H9 (cell line): ENCODE measurements around the gene FBXL14. TPM values are rescaled to one million over a fixed set of nuclear protein-coding genes. Genes with fewer than 3 reads are reported as not detected.

ENCODE experiments used
- DNase-seq: peaks from one replicate; pipeline ENCODE4 v3.0.0-alpha.2; 2017
- H2AFZ ChIP-seq: one replicate; pipeline ENCODE4 v1.6.1; 2013; ENCODE audit warnings: mild to moderate bottlenecking, low read length, control low read depth, moderate library complexity
- H2AK5ac ChIP-seq: 2 replicates; pipeline ENCODE4 v1.6.1; 2013; ENCODE audit warnings: low read length, control low read depth, mixed read lengths; ENCODE audit not compliant: insufficient read length
- H2BK120ac ChIP-seq: one replicate; pipeline ENCODE4 v1.6.1; 2013; ENCODE audit warnings: low read depth, mild to moderate bottlenecking, low read length, control low read depth, inconsistent platforms; ENCODE audit not compliant: poor library complexity, severe bottlenecking
- H2BK12ac ChIP-seq: 2 replicates; pipeline ENCODE4 v1.6.1; 2013; ENCODE audit warnings: low read length, control low read depth, mixed read lengths, low read depth; ENCODE audit not compliant: insufficient read length
- H2BK15ac ChIP-seq: 2 replicates; pipeline ENCODE4 v1.6.1; 2013; ENCODE audit warnings: low read depth, low read length, control low read depth
- H2BK20ac ChIP-seq: one replicate; pipeline ENCODE4 v1.6.1; 2013; ENCODE audit warnings: low read depth, mild to moderate bottlenecking, low read length, control low read depth, inconsistent platforms; ENCODE audit not compliant: poor library complexity, severe bottlenecking
- H2BK5ac ChIP-seq: 2 replicates; pipeline ENCODE4 v1.6.1; 2013; ENCODE audit warnings: low read length, control low read depth, mixed read lengths; ENCODE audit not compliant: insufficient read length
- H3K14ac ChIP-seq: 2 replicates; pipeline ENCODE4 v1.6.1; 2013; ENCODE audit warnings: low read length, control low read depth; ENCODE audit not compliant: insufficient read depth
- H3K18ac ChIP-seq: 2 replicates; pipeline ENCODE4 v1.6.1; 2013; ENCODE audit warnings: low read depth, mild to moderate bottlenecking, mixed read lengths, low read length, control low read depth; ENCODE audit not compliant: insufficient read length
- H3K23ac ChIP-seq: 2 replicates; pipeline ENCODE4 v1.6.1; 2013; ENCODE audit warnings: low read length, control low read depth, mixed read lengths, low read depth; ENCODE audit not compliant: insufficient read length
- H3K23me2 ChIP-seq: 2 replicates; pipeline ENCODE4 v1.6.1; 2013; ENCODE audit warnings: low read depth, mild to moderate bottlenecking, mixed read lengths, low read length, control low read depth; ENCODE audit not compliant: insufficient read length, poor library complexity, severe bottlenecking
- H3K27ac ChIP-seq: 2 replicates; pipeline ENCODE4 v1.5.1; 2013; ENCODE audit warnings: low read length, control low read depth, mixed read lengths, low read depth; ENCODE audit not compliant: insufficient read length
- H3K27me3 ChIP-seq: 2 replicates; pipeline ENCODE4 v1.6.1; 2013; ENCODE audit warnings: low read length, control low read depth, inconsistent platforms; ENCODE audit not compliant: insufficient read depth
- H3K4ac ChIP-seq: 2 replicates; pipeline ENCODE4 v1.6.1; 2013; ENCODE audit warnings: low read depth, mild to moderate bottlenecking, control low read depth, inconsistent platforms, low read length, moderate library complexity
- H3K4me1 ChIP-seq: 2 replicates; pipeline ENCODE4 v1.6.1; 2013; ENCODE audit warnings: low read length, control low read depth, inconsistent platforms; ENCODE audit not compliant: insufficient read depth
- H3K4me2 ChIP-seq: 2 replicates; pipeline ENCODE4 v1.6.1; 2013; ENCODE audit warnings: low read length, control low read depth, mixed read lengths; ENCODE audit not compliant: insufficient read length, insufficient read depth
- H3K56ac ChIP-seq: 2 replicates; pipeline ENCODE4 v1.6.1; 2013; ENCODE audit warnings: low read depth, mild to moderate bottlenecking, mixed read lengths, low read length, control low read depth; ENCODE audit not compliant: insufficient read length
- H3K79me1 ChIP-seq: 2 replicates; pipeline ENCODE4 v1.6.1; 2013; ENCODE audit warnings: low read depth, mild to moderate bottlenecking, moderate library complexity, low read length, control low read depth, inconsistent platforms; ENCODE audit not compliant: insufficient read depth, poor library complexity, severe bottlenecking
- H3K79me2 ChIP-seq: 2 replicates; pipeline ENCODE4 v1.6.1; 2013; ENCODE audit warnings: low read length, control low read depth, inconsistent platforms; ENCODE audit not compliant: insufficient read depth
- H3K9ac ChIP-seq: 2 replicates; pipeline ENCODE4 v1.6.1; 2013; ENCODE audit warnings: low read length, control low read depth, mixed read lengths; ENCODE audit not compliant: insufficient read length; ENCODE audit errors: extremely low read depth
- H3K9me3 ChIP-seq: one replicate; pipeline ENCODE4 v1.6.1; 2013; ENCODE audit warnings: low read depth, low read length, inconsistent platforms; ENCODE audit not compliant: control insufficient read depth
- H3T11ph ChIP-seq: one replicate; pipeline ENCODE4 v1.6.1; 2013; ENCODE audit warnings: mild to moderate bottlenecking, low read length, control low read depth, inconsistent platforms
- H4K20me1 ChIP-seq: one replicate; pipeline ENCODE4 v1.6.1; 2013; ENCODE audit not compliant: control insufficient read depth, insufficient read length, insufficient read depth
- H4K5ac ChIP-seq: 2 replicates; pipeline ENCODE4 v1.6.1; 2013; ENCODE audit warnings: low read depth, mild to moderate bottlenecking, mixed read lengths, low read length, control low read depth; ENCODE audit not compliant: insufficient read length
- H4K8ac ChIP-seq: replicated peaks from 2 replicates; pipeline ENCODE4 v1.6.1; 2013; ENCODE audit warnings: low read length, control low read depth, mixed read lengths, low read depth; ENCODE audit not compliant: insufficient read length
- H4K91ac ChIP-seq: 2 replicates; pipeline ENCODE4 v1.6.1; 2013; ENCODE audit warnings: low read depth, mild to moderate bottlenecking, moderate library complexity, mixed read lengths, low read length, control low read depth; ENCODE audit not compliant: insufficient read length
- H3K27ac Mint-ChIP-seq, 3 experiments: 2 replicates in 2 of 3; 3 replicates in 1 of 3; pipeline ENCODE4 v1.8.0; 2020 to 2021; ENCODE audit warnings: mixed read lengths in 3 of 3, mild to moderate bottlenecking in 1 of 3, moderate library complexity in 1 of 3
- H3K27me3 Mint-ChIP-seq: 2 replicates; pipeline ENCODE4 v1.8.0; 2021; ENCODE audit warnings: low read depth, mild to moderate bottlenecking, moderate library complexity, mixed read lengths
- H3K36me3 Mint-ChIP-seq, 3 experiments: 2 replicates in 2 of 3; 3 replicates in 1 of 3; pipeline ENCODE4 v1.8.0; 2020 to 2021; ENCODE audit warnings: low read depth in 3 of 3, mixed read lengths in 3 of 3; ENCODE audit not compliant: insufficient read depth in 1 of 3
- H3K4me1 Mint-ChIP-seq, 2 experiments: 2 replicates each; pipeline ENCODE4 v1.8.0; 2020; ENCODE audit warnings: mixed read lengths in 2 of 2
- H3K4me3 Mint-ChIP-seq, 2 experiments: 2 replicates in 1 of 2; 3 replicates in 1 of 2; pipeline ENCODE4 v1.8.0; 2020 to 2021; ENCODE audit warnings: mild to moderate bottlenecking in 2 of 2, mixed read lengths in 2 of 2, moderate library complexity in 1 of 2
- H3K9me3 Mint-ChIP-seq, 2 experiments: 2 replicates in 1 of 2; 3 replicates in 1 of 2; pipeline ENCODE4 v1.8.0; 2020; ENCODE audit warnings: mild to moderate bottlenecking in 2 of 2, mixed read lengths in 2 of 2, moderate library complexity in 1 of 2
- WGBS: extraction: QIAGEN DNeasy Blood & Tissue Kit; methylation state at CpG from one replicate; pipeline ENCODE4 v1.1.7; 2013; ENCODE audit warnings: missing lambda C conversion rate, low lambda C conversion rate, mixed read lengths; ENCODE audit not compliant: insufficient read length; ENCODE audit errors: extremely low coverage; 5-methylcytosine and 5-hydroxymethylcytosine counted together
- total RNA-seq: library from RNA; stranded (reverse); gene quantifications from 2 replicates; pipeline ENCODE4 v1.2.1, GENCODE V29; 2021
- TF ChIP-seq, protein P1 (sequence below): fragments of 200-600 bp; sonication (generic); conservative IDR thresholded peaks from 3 replicates; pipeline ENCODE4 v1.8.0; 2021; ENCODE audit warnings: antibody characterized with exemption, mild to moderate bottlenecking

FBXL14 gene
- total RNA-seq, 1 experiment from 2014 or later = 15.6 TPM

DNA sequence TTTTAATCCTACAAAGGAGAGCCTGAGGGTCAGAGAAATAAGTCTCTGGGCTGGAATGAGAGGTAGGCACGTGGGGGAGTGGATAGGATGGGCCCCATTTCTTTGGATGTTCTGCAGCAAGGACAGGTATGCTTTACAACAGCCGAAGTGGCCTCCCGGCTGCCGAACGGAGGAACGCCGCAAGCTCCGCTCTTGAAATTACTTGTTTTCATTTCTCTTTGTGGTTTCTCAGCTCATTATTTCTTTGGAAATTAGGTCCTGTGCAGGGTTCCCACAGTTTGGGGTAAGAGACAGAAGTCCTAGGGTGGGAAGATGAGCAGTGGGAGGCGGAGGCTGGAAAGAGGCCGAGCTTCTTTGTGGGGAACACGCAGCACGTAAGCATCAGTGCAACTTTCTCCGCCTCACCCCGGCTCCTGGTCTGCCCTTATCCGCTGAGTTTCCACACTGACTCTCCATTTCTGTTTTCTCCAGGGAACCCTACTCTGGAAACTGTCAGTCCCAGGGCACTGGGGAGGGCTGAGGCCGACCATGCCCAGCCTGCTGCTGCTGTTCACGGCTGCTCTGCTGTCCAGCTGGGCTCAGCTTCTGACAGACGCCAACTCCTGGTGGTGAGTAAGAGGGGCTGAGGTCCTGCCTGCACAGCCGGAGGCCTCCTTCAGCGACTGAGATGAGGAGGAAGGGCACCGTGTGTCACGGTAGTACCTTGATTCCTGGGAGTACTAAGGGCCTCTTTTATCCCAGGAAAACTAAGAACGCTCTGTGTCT is 36.6 kb upstream of the FBXL14 start:
- TF ChIP-seq, protein P1, sequence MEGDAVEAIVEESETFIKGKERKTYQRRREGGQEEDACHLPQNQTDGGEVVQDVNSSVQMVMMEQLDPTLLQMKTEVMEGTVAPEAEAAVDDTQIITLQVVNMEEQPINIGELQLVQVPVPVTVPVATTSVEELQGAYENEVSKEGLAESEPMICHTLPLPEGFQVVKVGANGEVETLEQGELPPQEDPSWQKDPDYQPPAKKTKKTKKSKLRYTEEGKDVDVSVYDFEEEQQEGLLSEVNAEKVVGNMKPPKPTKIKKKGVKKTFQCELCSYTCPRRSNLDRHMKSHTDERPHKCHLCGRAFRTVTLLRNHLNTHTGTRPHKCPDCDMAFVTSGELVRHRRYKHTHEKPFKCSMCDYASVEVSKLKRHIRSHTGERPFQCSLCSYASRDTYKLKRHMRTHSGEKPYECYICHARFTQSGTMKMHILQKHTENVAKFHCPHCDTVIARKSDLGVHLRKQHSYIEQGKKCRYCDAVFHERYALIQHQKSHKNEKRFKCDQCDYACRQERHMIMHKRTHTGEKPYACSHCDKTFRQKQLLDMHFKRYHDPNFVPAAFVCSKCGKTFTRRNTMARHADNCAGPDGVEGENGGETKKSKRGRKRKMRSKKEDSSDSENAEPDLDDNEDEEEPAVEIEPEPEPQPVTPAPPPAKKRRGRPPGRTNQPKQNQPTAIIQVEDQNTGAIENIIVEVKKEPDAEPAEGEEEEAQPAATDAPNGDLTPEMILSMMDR = 0 out of 3 replicates have a peak, but pooled peaks have one; percentile 20
- Histone ChIP-seq H3K4me2 (peak overlapping the region; percentile 57), H3K27me3 (peaks cover 32% of the 10 kb centered on the region; the same call in 1 of the 2 replicates)

More for the DNA sequence above, 36.6 kb upstream of the FBXL14 start:
- Histone ChIP-seq H3K79me1 (no peaks in the 10 kb centered on the region), H2BK5ac (no peak overlapping the region), H2BK20ac (no peak overlapping the region), H3K4me1 (peaks cover 2% of the 10 kb centered on the region), H4K5ac (no peak overlapping the region), H3K79me2 (no peaks in the 10 kb centered on the region), H3K9ac (no peak overlapping the region), H3K14ac (no peak overlapping the region), H4K20me1 (no peaks in the 10 kb centered on the region), H3K56ac (no peak overlapping the region), H4K8ac (no peak overlapping the region), H2AK5ac (no peak overlapping the region), H3K27ac (no peak overlapping the region), H3T11ph (no peak overlapping the region), H4K91ac (no peak overlapping the region), H2BK12ac (no peak overlapping the region), H2AFZ (no peak overlapping the region), H3K9me3 (no peaks in the 10 kb centered on the region), H3K23me2 (peaks cover 14% of the 10 kb centered on the region), H3K4ac (no peak overlapping the region), H3K18ac (no peak overlapping the region), H2BK120ac (no peak overlapping the region), H2BK15ac (no peak overlapping the region), H3K23ac (no peak overlapping the region)
- WGBS = no CpG with 5 or more reads among the region's 23 CpGs
- DNase-seq = peak; percentile 75
- Mint-ChIP-seq H3K4me1 (peaks cover 42 to 56% of the 10 kb centered on the region in 2 experiments), H3K27me3 (peaks cover 95% of the 10 kb centered on the region), H3K27ac (peak overlapping the region in 1 of 3 experiments; percentile 78; a peak in 1 of 7 replicates), H3K9me3 (peaks cover 0 to 4% of the 10 kb centered on the region in 2 experiments; a peak in 1 of 5 replicates), H3K36me3 (peaks cover 0 to 1% (median 0%) of the 10 kb centered on the region in 3 experiments; a peak in 1 of 7 replicates), H3K4me3 (peak overlapping the region; percentile 49 to 81)
